NCI-H1694 (cell line): Measurements from ENCODE around the gene MAN1A2.
"Not testable (repeated sequence)": the region's sequence is repeated elsewhere in the genome, so short reads cannot be mapped to it uniquely, and the experiment has no call there.

Source experiments
- DNase-seq: peaks from one replicate; lab custom pipeline; 2025; lab: John Stamatoyannopoulos, UW

Gene MAN1A2

GRCh38 chr1:117398957-117399356 lies 31.7 kb downstream of the MAN1A2 start:
- no peak for DNase-seq

GRCh38 chr1:117401761-117402160 lies 34.5 kb downstream of the MAN1A2 start:
- DNase-seq = no peak

GRCh38 chr1:117403597-117403996 lies 36.3 kb downstream of the MAN1A2 start:
- no peak for DNase-seq

GRCh38 chr1:117405042-117405441 lies 37.8 kb downstream of the MAN1A2 start:
- DNase-seq = no peak

GRCh38 chr1:117412472-117412871 lies 45.2 kb downstream of the MAN1A2 start:
- no peak for DNase-seq

- no peak for DNase-seq
Observed at GRCh38 chr1:117413412-117413811, 46.2 kb downstream of the MAN1A2 start.

- DNase-seq = no peak
Observed at GRCh38 chr1:117414943-117415342, 47.7 kb downstream of the MAN1A2 start.

- DNase-seq = no peak
Observed at GRCh38 chr1:117416004-117416403, 48.8 kb downstream of the MAN1A2 start.

GRCh38 chr1:117416546-117417125 lies 49.4 kb downstream of the MAN1A2 start:
- no peak for DNase-seq

GRCh38 chr1:117425050-117425734 lies 57.9 kb downstream of the MAN1A2 start:
- no peak for DNase-seq

GRCh38 chr1:117427297-117427696 lies 60.0 kb downstream of the MAN1A2 start:
- DNase-seq = no peak

GRCh38 chr1:117433943-117434342 lies 66.7 kb downstream of the MAN1A2 start:
- no peak for DNase-seq

GRCh38 chr1:117436513-117436912 lies 69.3 kb downstream of the MAN1A2 start:
- DNase-seq = no peak

GRCh38 chr1:117447661-117448060 lies 80.4 kb downstream of the MAN1A2 start:
- no peak for DNase-seq

- no peak for DNase-seq
Observed at GRCh38 chr1:117452216-117452615, 85.0 kb downstream of the MAN1A2 start.

GRCh38 chr1:117453958-117454357 lies 86.7 kb downstream of the MAN1A2 start:
- DNase-seq = no peak

GRCh38 chr1:117458410-117458809 lies 91.2 kb downstream of the MAN1A2 start:
- not testable (repeated sequence) for DNase-seq

GRCh38 chr1:117466761-117467160 lies 99.5 kb downstream of the MAN1A2 start:
- DNase-seq = no peak

- DNase-seq = no peak
Observed at GRCh38 chr1:117467336-117467735, 100.1 kb downstream of the MAN1A2 start.

- DNase-seq = no peak
Observed at GRCh38 chr1:117473063-117473462, 105.8 kb downstream of the MAN1A2 start.

- not testable (repeated sequence) for DNase-seq
Observed at GRCh38 chr1:117475495-117475894, 108.2 kb downstream of the MAN1A2 start.

- no peak for DNase-seq
Observed at GRCh38 chr1:117479086-117479485, 111.8 kb downstream of the MAN1A2 start.

GRCh38 chr1:117481410-117481809 lies 114.2 kb downstream of the MAN1A2 start:
- no peak for DNase-seq

GRCh38 chr1:117493906-117494305 lies 126.7 kb downstream of the MAN1A2 start:
- no peak for DNase-seq
